SK-N-MC (cell line): ENCODE data around the gene SLC39A11.

Experiments
- EZH2 ChIP-seq: fragments of 200-600 bp; sonication (generic); IDR thresholded peaks from one replicate; pipeline ENCODE4 v1.6.1; 2017; ENCODE audit warnings: antibody characterized with exemption
- FOXP2 ChIP-seq: optimal IDR thresholded peaks from 2 replicates; pipeline ENCODE3; 2011; ENCODE audit warnings: mild to moderate bottlenecking, moderate library complexity; ENCODE audit not compliant: insufficient read depth; ENCODE audit errors: extremely low read length, control extremely low read depth
- POLR2AphosphoS5 ChIP-seq: IDR thresholded peaks from 2 replicates; pipeline ENCODE4 v1.6.1; 2012; ENCODE audit warnings: mild to moderate bottlenecking, low read depth, low read length, borderline replicate concordance

DNA sequence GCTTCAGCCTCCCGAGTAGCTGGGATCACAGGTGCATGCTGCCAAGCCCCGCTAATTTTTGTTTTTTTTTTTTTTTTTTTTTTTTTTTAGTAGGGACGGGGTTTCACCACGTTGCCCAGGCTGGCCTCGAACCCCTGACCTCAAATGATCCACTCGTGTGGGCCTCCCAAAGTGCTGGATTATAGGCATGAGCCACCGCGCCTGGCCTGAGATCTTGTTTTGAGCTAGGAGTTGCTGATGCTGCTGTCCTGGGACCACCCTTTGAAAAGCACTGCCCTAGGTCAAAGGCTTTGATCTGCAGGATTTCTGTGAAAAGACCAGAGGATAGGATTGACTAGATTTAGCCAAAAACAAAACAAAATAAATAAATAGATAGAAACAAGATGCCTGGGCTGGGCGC lies 798 bp upstream of the SLC39A11 start:
- TF ChIP-seq POLR2AphosphoS5 (no peak), EZH2 (no peak), FOXP2 (no peak)
